ENCODE data around the gene PKP1. TPM values are rescaled to one million over a fixed set of nuclear protein-coding genes. Genes with fewer than 3 reads are reported as not detected.

Gene PKP1
- total RNA-seq, 1 experiment from 2014 or later = 0.94 TPM

DNA sequence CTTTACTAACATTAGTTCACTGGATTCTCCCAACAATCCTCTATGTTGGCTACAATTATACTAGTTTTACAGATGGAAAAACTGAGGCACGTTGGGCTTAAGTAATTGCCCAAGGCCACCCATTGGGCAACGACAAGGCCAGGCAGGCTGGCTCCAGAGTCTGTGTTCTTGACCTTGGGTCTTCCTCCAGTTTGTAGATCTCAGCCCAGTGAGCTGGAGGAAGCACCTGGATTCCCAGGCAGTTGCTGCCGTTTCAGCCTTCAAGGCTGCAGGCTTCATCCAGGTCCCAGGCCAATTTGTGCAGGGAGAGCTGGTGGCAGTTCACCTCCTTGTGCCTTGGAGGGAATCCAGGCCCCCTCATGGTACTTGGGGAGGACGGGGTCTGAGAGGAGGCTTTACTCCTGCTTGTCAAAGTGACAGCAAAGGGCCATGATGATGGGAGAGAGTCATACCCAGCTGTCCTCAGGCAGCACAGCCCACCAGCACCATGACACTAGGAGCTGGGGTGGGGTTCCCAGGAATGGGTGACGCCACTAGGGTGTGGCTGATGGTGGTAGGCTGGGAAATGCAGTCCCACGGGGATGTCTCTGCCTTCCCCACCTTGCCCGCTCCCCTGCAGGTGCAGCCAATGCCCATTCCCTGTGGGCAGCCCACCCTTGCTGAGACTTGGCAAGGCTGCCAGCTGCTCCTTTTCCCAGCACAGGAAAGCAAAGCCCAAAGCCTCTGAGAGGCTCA, 27.1 kb downstream of the PKP1 start:
- Histone ChIP-seq H3K27me3 (ENCODE audit: insufficient read depth, low read depth) (no peaks in the 10 kb centered on the region), H3K9me3 (ENCODE audit: insufficient read depth, low read depth) (no peaks in the 10 kb centered on the region), H2AFZ (no peak overlapping the region), H3K79me2 (ENCODE audit: low read depth) (no peaks in the 10 kb centered on the region), H3K9me2 (ENCODE audit: insufficient read depth) (no peaks in the 10 kb centered on the region), H3K27ac (no peak overlapping the region), H3K4me1 (replicated peaks; ENCODE audit: insufficient read depth) (peaks cover 52% of the 10 kb centered on the region), H3F3A (ENCODE audit: insufficient read depth, low read depth) (peaks cover 34% of the 10 kb centered on the region; the same call in 1 of the 2 replicates), H3K4me2 (no peak overlapping the region), H4K20me1 (ENCODE audit: insufficient read depth) (no peaks in the 10 kb centered on the region), H3K36me3 (ENCODE audit: low read depth) (no peaks in the 10 kb centered on the region), H3K4me3 (no peak overlapping the region)
- DNase-seq = no peak
- TF ChIP-seq, protein P1, sequence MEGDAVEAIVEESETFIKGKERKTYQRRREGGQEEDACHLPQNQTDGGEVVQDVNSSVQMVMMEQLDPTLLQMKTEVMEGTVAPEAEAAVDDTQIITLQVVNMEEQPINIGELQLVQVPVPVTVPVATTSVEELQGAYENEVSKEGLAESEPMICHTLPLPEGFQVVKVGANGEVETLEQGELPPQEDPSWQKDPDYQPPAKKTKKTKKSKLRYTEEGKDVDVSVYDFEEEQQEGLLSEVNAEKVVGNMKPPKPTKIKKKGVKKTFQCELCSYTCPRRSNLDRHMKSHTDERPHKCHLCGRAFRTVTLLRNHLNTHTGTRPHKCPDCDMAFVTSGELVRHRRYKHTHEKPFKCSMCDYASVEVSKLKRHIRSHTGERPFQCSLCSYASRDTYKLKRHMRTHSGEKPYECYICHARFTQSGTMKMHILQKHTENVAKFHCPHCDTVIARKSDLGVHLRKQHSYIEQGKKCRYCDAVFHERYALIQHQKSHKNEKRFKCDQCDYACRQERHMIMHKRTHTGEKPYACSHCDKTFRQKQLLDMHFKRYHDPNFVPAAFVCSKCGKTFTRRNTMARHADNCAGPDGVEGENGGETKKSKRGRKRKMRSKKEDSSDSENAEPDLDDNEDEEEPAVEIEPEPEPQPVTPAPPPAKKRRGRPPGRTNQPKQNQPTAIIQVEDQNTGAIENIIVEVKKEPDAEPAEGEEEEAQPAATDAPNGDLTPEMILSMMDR (conservative IDR thresholded peaks at IDR 0.05) = no peak
- TF ChIP-seq EZH2 (IDR thresholded peaks at IDR 0.05; ENCODE audit: low read depth) = no peak
- intact Hi-C loops (cut with micrococcal nuclease; ENCODE audit: unreplicated experiment) = loop anchor here (5.0 kb wide), 1 partner anchor 37 kb away; no protein-coding TSS in a partner anchor
- no TSS peak for BruUV-seq (replicated peaks)
- ChIA-PET CTCF (no interaction called here), POLR2A (ENCODE audit: unreplicated experiment) (interaction anchor here (0.6 kb wide), 1 partner anchor 50 kb away, joined by 6 read pairs; no protein-coding TSS in a partner anchor)

DNA sequence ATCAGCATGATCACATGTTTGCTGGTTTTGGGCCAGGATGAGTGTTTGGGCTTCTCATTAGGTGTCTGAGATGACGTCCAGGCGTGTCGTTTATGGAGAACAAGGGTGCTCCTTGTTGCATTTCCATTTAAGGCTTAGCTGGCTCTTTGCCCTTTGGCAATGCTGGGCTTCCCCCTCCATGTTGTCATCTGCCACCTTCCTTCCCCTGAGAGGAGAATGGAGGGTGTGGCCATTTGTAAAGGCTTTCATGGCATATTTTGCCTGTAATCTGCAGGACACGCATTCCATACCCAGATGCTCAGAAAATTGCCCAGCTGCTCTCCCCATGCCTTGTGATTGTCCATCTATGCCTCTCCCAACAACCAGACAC, 27.7 kb downstream of the PKP1 start:
- Histone ChIP-seq H3K4me3 (no peak overlapping the region), H3K79me2 (ENCODE audit: low read depth) (no peaks in the 10 kb centered on the region), H3F3A (ENCODE audit: insufficient read depth, low read depth) (peaks cover 34% of the 10 kb centered on the region; the same call in 1 of the 2 replicates), H3K4me1 (replicated peaks; ENCODE audit: insufficient read depth) (peaks cover 52% of the 10 kb centered on the region), H2AFZ (no peak overlapping the region), H3K9me3 (ENCODE audit: insufficient read depth, low read depth) (no peaks in the 10 kb centered on the region), H3K4me2 (peak overlapping the region; percentile 4; the same call in 1 of the 2 replicates), H3K27me3 (ENCODE audit: insufficient read depth, low read depth) (no peaks in the 10 kb centered on the region), H3K27ac (no peak overlapping the region), H4K20me1 (ENCODE audit: insufficient read depth) (no peaks in the 10 kb centered on the region), H3K36me3 (ENCODE audit: low read depth) (no peaks in the 10 kb centered on the region), H3K9me2 (ENCODE audit: insufficient read depth) (no peaks in the 10 kb centered on the region)
- TF ChIP-seq EZH2 (IDR thresholded peaks at IDR 0.05; ENCODE audit: low read depth) = no peak
- TF ChIP-seq, protein P1 (conservative IDR thresholded peaks at IDR 0.05) = no peak
- POLR2A ChIA-PET (ENCODE audit: unreplicated experiment) = interaction anchor here (0.6 kb wide), 2 partner anchors 51 to 334 kb away, joined by 3 to 6 read pairs; no protein-coding TSS in a partner anchor
- CTCF ChIA-PET = interaction anchor here (0.6 to 0.9 kb wide), 2 partner anchors 47 to 122 kb away, joined by 3 read pairs; no protein-coding TSS in a partner anchor
- intact Hi-C loops (cut with micrococcal nuclease; ENCODE audit: unreplicated experiment) = loop anchor here (1.0 to 5.0 kb wide), 3 partner anchors 22 to 36 kb away; no protein-coding TSS in a partner anchor
- peak; percentile 78 to 79 for DNase-seq
- no TSS peak for BruUV-seq (replicated peaks)

DNA sequence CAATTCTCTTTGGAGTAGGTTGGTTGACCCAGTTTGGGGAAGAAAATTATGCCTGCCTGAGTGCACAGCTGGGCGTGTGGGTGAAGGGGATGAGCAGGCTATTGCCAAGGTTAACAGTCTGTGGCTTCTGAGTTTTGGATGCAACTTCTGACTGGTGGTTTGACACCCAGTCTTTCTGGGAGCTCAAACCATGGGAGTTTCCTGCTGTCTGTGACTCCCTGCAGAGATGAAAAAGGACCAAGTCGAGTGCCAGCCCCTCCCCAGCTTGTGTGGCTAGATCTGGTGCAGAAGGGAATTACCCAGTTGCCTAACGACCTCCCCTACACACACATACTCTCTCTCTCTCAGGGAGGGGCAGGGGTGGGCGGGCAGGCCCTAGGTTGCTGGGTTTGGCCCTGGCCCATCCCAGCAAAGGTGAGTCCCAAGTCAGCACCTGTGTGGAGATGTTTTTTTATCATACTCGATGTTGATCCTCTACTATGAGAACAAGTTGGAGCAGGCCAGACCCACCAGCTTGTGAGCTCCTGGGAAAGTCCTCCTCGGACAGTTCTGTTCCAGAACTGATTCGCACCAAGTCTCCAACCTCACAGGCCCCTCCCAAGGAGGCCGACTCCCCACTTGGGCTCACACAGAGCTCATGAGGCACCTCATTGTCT, 28.2 kb downstream of the PKP1 start:
- no peaks in the 10 kb centered on the region for H3K9me3 ChIP-seq (ENCODE audit: insufficient read depth, low read depth)
- intact Hi-C loops (cut with micrococcal nuclease; ENCODE audit: unreplicated experiment) = loop anchor here (1.0 to 5.0 kb wide), 3 partner anchors 22 to 36 kb away; no protein-coding TSS in a partner anchor
- peak overlapping the region; percentile 4; the same call in 1 of the 2 replicates for H3K4me2 ChIP-seq
- no TSS peak for BruUV-seq (replicated peaks)
- TF ChIP-seq, protein P1 (conservative IDR thresholded peaks at IDR 0.05) = no peak
- no peak for TF ChIP-seq EZH2 (IDR thresholded peaks at IDR 0.05; ENCODE audit: low read depth)
- H3K79me2 ChIP-seq (ENCODE audit: low read depth) = no peaks in the 10 kb centered on the region
- H3K36me3 ChIP-seq (ENCODE audit: low read depth) = no peaks in the 10 kb centered on the region
- POLR2A ChIA-PET (ENCODE audit: unreplicated experiment) = interaction anchor here (0.5 to 0.6 kb wide), 3 partner anchors 51 to 334 kb away, joined by 3 to 11 read pairs (median 6); no protein-coding TSS in a partner anchor
- no peaks in the 10 kb centered on the region for H3K9me2 ChIP-seq (ENCODE audit: insufficient read depth)
- no peak overlapping the region for H3K27ac ChIP-seq
- H4K20me1 ChIP-seq (ENCODE audit: insufficient read depth) = no peaks in the 10 kb centered on the region
- peaks cover 34% of the 10 kb centered on the region; the same call in 1 of the 2 replicates for H3F3A ChIP-seq (ENCODE audit: insufficient read depth, low read depth)
- no peaks in the 10 kb centered on the region for H3K27me3 ChIP-seq (ENCODE audit: insufficient read depth, low read depth)
- H3K4me3 ChIP-seq = no peak overlapping the region
- no peak for DNase-seq
- H2AFZ ChIP-seq = no peak overlapping the region
- H3K4me1 ChIP-seq (replicated peaks; ENCODE audit: insufficient read depth) = peaks cover 52% of the 10 kb centered on the region
- CTCF ChIA-PET = interaction anchor here (0.6 to 0.9 kb wide), 2 partner anchors 47 to 122 kb away, joined by 3 read pairs; no protein-coding TSS in a partner anchor
